Measurements from ENCODE around the gene SFRP4.

- TF ChIP-seq CTCF (IDR thresholded peaks at IDR 0.05; ENCODE audit: low read depth, low read length, poor library complexity, severe bottlenecking), result no peak
- TF ChIP-seq EZH2phosphoT487 (IDR thresholded peaks at IDR 0.05; ENCODE audit: borderline replicate concordance, low read length), result no peak
Observed at GRCh38 chr7:37952240-37952639, 35.6 kb upstream of the SFRP4 start.

Data from DOHH2 (cell line).